ENCODE measurements around the gene KLK8. TPM values are rescaled to one million over a fixed set of nuclear protein-coding genes. Genes with fewer than 3 reads are reported as not detected.
A peak's percentile ranks its signal among the peaks of the same experiment; 100 is the strongest.

The KLK8 gene
- total and polyA plus RNA-seq, 2 of the 13 experiments (the other 11 are each of a cell fraction or from before 2014, with no cell fraction given) = not detected

GRCh38 chr19:51006406-51006805 is 5.0 kb upstream of the KLK8 start:
- no peak for TF ChIP-seq ZNF839 (CRISPR knock-in tag; IDR thresholded peaks at IDR 0.05; ENCODE audit: borderline replicate concordance)
- peak; percentile 81 for TF ChIP-seq ATF7 (IDR thresholded peaks at IDR 0.05)
- TF ChIP-seq ATF7 (CRISPR knock-in tag; IDR thresholded peaks at IDR 0.05) = no peak
- TF ChIP-seq ZNF703 (CRISPR knock-in tag; IDR thresholded peaks at IDR 0.05; ENCODE audit: borderline replicate concordance) = no peak
- TF ChIP-seq, protein P1, sequence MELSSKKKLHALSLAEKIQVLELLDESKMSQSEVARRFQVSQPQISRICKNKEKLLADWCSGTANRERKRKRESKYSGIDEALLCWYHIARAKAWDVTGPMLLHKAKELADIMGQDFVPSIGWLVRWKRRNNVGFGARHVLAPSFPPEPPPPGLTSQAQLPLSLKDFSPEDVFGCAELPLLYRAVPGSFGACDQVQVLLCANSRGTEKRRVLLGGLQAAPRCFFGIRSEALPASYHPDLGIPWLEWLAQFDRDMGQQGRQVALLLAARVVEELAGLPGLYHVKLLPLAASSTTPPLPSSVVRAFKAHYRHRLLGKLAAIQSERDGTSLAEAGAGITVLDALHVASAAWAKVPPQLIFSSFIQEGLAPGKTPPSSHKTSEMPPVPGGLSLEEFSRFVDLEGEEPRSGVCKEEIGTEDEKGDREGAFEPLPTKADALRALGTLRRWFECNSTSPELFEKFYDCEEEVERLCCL (CRISPR knock-in tag; IDR thresholded peaks at IDR 0.05; ENCODE audit: borderline replicate concordance) = no peak
- TF ChIP-seq ZNF720 (CRISPR knock-in tag; IDR thresholded peaks at IDR 0.05) = no peak
- no peak for TF ChIP-seq ZBTB33 (CRISPR knock-in tag; IDR thresholded peaks at IDR 0.05)
- TF ChIP-seq NCOA2 (CRISPR knock-in tag; IDR thresholded peaks at IDR 0.05) = no peak
- Histone ChIP-seq H3K79me2 (ENCODE audit: insufficient read depth, low read length) (no peaks in the 10 kb centered on the region), H3K9ac (ENCODE audit: insufficient read depth, low read depth, low read length) (no peak overlapping the region), H3K4me3 (replicated peaks in 1 of 3; ENCODE audit: insufficient read depth in 1 of 3, low read depth in 2 of 3, low read length in 3 of 3) (no peak overlapping the region), H3K9me3 (ENCODE audit: low read length) (no peaks in the 10 kb centered on the region), H3K36me3 (replicated peaks in 1 of 2; ENCODE audit: control insufficient read depth in 1 of 2, insufficient read depth in 2 of 2, low read length in 2 of 2) (no peaks in the 10 kb centered on the region), H4K20me1 (ENCODE audit: insufficient read depth, low read length) (no peaks in the 10 kb centered on the region), H3K27ac (ENCODE audit: extremely low read length, insufficient read depth, low read length) (no peak overlapping the region), H3K4me1 (ENCODE audit: insufficient read depth, low read length) (no peaks in the 10 kb centered on the region), H2AFZ (ENCODE audit: low read length) (no peak overlapping the region), H3K4me2 (ENCODE audit: low read depth, low read length) (no peak overlapping the region), H3K27me3 (ENCODE audit: control insufficient read depth in 1 of 2, insufficient read depth in 2 of 2, low read length in 2 of 2) (peaks cover 1 to 7% of the 10 kb centered on the region in 2 experiments; a peak in 2 of 5 replicates)
- no TSS peak for BruUV-seq (replicated peaks)
- ChIA-PET CTCF (ENCODE audit: low intra/inter-chr PET ratio, low total read pairs) (no interaction called here), POLR2A (no interaction called here)
- 0% methylated on average over 1 of the region's 8 CpGs for WGBS (ENCODE audit: low lambda C conversion rate)
- in situ Hi-C loops (cut with HindIII; ENCODE audit: extremely low pct_ligation_motif_present, low pct_unique_long_range_greater_than_20kb) (no loop called here), intact Hi-C loops (cut with micrococcal nuclease; ENCODE audit: unreplicated experiment) (no loop called here)
- FAIRE-seq = no peak
- no peak for ATAC-seq
- no peak for DNase-seq (ENCODE audit: low spot score)

All from HepG2 (cell line).